ENCODE data around the gene CSAG3. TPM values are rescaled to one million over a fixed set of nuclear protein-coding genes. Genes with fewer than 3 reads are reported as not detected.

CSAG3 gene
- polyA plus RNA-seq, 1 of the 3 experiments (the other 2 are of a cell fraction): 72.2 TPM

DNA sequence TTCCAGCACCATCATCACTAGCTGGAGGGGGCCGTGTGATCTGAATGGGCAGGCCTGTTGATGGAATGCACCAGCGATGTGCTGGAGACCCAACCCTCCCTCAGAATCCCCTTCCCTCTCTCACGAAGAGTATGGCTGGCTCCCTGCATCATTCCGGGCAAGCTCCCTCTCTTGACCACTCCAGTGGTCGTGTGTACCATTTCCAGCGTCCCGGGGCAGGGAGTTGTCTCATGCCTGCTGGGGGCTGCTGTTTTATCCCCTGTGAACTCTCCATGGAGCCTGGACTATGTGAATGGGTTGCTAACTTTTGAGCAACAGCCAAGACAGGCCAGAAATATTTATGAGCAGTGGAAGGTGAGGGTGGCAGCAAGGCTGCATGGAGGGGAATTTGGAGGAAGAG lies 33.6 kb upstream of the CSAG3 start (continued):
- TF ChIP-seq GATA2 (CRISPR knock-in tag; IDR thresholded peaks at IDR 0.05) (no peak), USF2 (IDR thresholded peaks at IDR 0.05; ENCODE audit: borderline replicate concordance, low read depth, low read length) (no peak), CTCF (IDR thresholded peaks at IDR 0.05) (no peak), FOXJ3 (CRISPR knock-in tag; IDR thresholded peaks at IDR 0.05) (no peak), FOXM1 (IDR thresholded peaks at IDR 0.05; ENCODE audit: low read depth) (no peak)

DNA sequence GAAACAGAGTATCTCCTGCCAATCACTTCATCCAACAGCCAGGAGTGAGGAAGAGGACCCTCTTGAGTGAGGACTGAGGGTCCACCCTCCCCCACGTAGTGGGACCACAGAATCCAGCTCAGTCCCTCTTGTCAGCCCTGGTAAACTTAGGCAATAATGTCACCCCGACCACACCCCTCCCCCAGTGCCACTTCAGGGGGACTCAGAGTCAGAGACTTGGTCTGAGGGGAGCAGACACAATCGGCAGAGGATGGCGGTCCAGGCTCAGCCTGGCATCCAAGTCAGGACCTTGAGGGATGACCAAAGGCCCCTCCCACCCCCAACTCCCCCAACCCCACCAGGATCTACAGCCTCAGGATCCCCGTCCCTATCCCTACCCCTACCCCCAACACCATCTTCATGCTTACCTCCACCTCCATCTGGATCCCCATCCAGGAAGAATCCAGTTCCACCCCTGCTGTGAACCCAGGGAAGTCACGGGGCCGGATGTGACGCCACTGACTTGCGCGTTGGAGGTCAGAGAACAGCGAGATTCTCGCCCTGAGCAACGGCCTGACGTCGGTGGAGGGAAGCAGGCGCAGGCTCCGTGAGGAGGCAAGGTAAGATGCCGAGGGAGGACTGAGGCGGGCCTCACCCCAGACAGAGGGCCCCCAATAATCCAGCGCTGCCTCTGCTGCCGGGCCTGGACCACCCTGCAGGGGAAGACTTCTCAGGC lies 25.6 kb upstream of the CSAG3 start, which contains the start of the genes CSAG1 and MAGEA12:
Gene CSAG1, minus strand, starts transcription at position 461 of the 715 bp plus-strand sequence. CDS start 1,261 bp downstream, outside the sequence.
Gene MAGEA12, plus strand, starts transcription at position 497 of the 715 bp plus-strand sequence. CDS start 2,405 bp downstream, outside the sequence.
- Histone ChIP-seq H3K4me2 (peak within 1 kb of the TSS; percentile 79), H3K79me2 (ENCODE audit: insufficient read depth) (peaks cover 55% of the 10 kb centered on the region), H2AFZ (ENCODE audit: low read depth) (no peak within 1 kb of the TSS), H3K4me3 (ENCODE audit: low read depth in 2 of 2, low read length in 1 of 2) (peak within 1 kb of the TSS; percentile 64 to 73), H3K9ac (peak within 1 kb of the TSS; percentile 82), H3K4me1 (ENCODE audit: control insufficient read depth in 1 of 2, insufficient read depth in 2 of 2, low read depth in 1 of 2, low read length in 1 of 2) (peaks cover 0 to 6% of the 10 kb centered on the region in 2 experiments; a peak in 1 of 4 replicates), H3K9me2 (no peaks in the 10 kb centered on the region), H4K20me1 (ENCODE audit: insufficient read depth) (no peaks in the 10 kb centered on the region), H3K27ac (ENCODE audit: low read depth in 2 of 2, low read length in 1 of 2) (no peak within 1 kb of the TSS), H3K27me3 (ENCODE audit: insufficient read depth) (no peaks in the 10 kb centered on the region), H3K36me3 (replicated peaks in 1 of 2; ENCODE audit: control insufficient read depth in 1 of 2, insufficient read depth in 2 of 2, low read length in 1 of 2) (peaks cover 2 to 4% of the 10 kb centered on the region in 2 experiments), H3F3A (replicated peaks; ENCODE audit: insufficient read depth) (no peaks in the 10 kb centered on the region), H3K9me3 (no peaks in the 10 kb centered on the region)
- ChIA-PET CTCF (no interaction called here), POLR2A (no interaction called here)
- 11% methylated on average over 4 of the region's 21 CpGs for WGBS (ENCODE audit: low lambda C conversion rate)
- peak; percentile 81 for DNase-seq
- no peak for TF ChIP-seq TCF12 (IDR thresholded peaks at IDR 0.05)
- peak; percentile 40; the same call in 1 of the 2 replicates for TF ChIP-seq TAF1 (IDR thresholded peaks at IDR 0.05; ENCODE audit: borderline replicate concordance, low read depth, low read length)
- TF ChIP-seq FOSL2 (IDR thresholded peaks at IDR 0.05; ENCODE audit: borderline replicate concordance, low read depth): no peak
- 0 out of 2 replicates have a peak, but pooled peaks have one; percentile 12 for TF ChIP-seq JUND (IDR thresholded peaks at IDR 0.05)
- TF ChIP-seq RCOR1 (IDR thresholded peaks at IDR 0.05; ENCODE audit: low read length): no peak
- no peak for TF ChIP-seq YY1 (IDR thresholded peaks at IDR 0.05; ENCODE audit: low read depth)
- TF ChIP-seq PBX3 (IDR thresholded peaks at IDR 0.05): no peak
- no peak for TF ChIP-seq TEAD4 (IDR thresholded peaks at IDR 0.05; ENCODE audit: borderline replicate concordance, insufficient read depth)
- 0 out of 2 replicates have a peak, but pooled peaks have one; percentile 32 for TF ChIP-seq POLR2AphosphoS5 (IDR thresholded peaks at IDR 0.05; ENCODE audit: low read depth, low read length)
- no peak for TF ChIP-seq NFIC (IDR thresholded peaks at IDR 0.05; ENCODE audit: borderline replicate concordance)
- no peak for TF ChIP-seq SMC3 (IDR thresholded peaks at IDR 0.05; ENCODE audit: low read depth, low read length)
- TF ChIP-seq ELF1 (IDR thresholded peaks at IDR 0.05): peak; percentile 50
- peak; percentile 98 for TF ChIP-seq CHD2 (IDR thresholded peaks at IDR 0.05; ENCODE audit: low read length, partially characterized antibody)
- peak; percentile 54; the same call in 1 of the 2 replicates for TF ChIP-seq NRF1 (IDR thresholded peaks at IDR 0.05; ENCODE audit: low read depth, low read length)
- TF ChIP-seq CTCF (IDR thresholded peaks at IDR 0.05): no peak
- TF ChIP-seq MEF2A (IDR thresholded peaks at IDR 0.05; ENCODE audit: borderline replicate concordance, low read depth): no peak
- peak; percentile 59; the same call in 1 of the 2 replicates for TF ChIP-seq SIN3A (IDR thresholded peaks at IDR 0.05; ENCODE audit: borderline replicate concordance, low read depth, low read length)
- TF ChIP-seq REST (IDR thresholded peaks at IDR 0.05; ENCODE audit: low read depth, low read length): no peak
